ENCODE measurements around the gene OSBPL9.

Gene OSBPL9, protein sequence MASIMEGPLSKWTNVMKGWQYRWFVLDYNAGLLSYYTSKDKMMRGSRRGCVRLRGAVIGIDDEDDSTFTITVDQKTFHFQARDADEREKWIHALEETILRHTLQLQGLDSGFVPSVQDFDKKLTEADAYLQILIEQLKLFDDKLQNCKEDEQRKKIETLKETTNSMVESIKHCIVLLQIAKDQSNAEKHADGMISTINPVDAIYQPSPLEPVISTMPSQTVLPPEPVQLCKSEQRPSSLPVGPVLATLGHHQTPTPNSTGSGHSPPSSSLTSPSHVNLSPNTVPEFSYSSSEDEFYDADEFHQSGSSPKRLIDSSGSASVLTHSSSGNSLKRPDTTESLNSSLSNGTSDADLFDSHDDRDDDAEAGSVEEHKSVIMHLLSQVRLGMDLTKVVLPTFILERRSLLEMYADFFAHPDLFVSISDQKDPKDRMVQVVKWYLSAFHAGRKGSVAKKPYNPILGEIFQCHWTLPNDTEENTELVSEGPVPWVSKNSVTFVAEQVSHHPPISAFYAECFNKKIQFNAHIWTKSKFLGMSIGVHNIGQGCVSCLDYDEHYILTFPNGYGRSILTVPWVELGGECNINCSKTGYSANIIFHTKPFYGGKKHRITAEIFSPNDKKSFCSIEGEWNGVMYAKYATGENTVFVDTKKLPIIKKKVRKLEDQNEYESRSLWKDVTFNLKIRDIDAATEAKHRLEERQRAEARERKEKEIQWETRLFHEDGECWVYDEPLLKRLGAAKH

DNA sequence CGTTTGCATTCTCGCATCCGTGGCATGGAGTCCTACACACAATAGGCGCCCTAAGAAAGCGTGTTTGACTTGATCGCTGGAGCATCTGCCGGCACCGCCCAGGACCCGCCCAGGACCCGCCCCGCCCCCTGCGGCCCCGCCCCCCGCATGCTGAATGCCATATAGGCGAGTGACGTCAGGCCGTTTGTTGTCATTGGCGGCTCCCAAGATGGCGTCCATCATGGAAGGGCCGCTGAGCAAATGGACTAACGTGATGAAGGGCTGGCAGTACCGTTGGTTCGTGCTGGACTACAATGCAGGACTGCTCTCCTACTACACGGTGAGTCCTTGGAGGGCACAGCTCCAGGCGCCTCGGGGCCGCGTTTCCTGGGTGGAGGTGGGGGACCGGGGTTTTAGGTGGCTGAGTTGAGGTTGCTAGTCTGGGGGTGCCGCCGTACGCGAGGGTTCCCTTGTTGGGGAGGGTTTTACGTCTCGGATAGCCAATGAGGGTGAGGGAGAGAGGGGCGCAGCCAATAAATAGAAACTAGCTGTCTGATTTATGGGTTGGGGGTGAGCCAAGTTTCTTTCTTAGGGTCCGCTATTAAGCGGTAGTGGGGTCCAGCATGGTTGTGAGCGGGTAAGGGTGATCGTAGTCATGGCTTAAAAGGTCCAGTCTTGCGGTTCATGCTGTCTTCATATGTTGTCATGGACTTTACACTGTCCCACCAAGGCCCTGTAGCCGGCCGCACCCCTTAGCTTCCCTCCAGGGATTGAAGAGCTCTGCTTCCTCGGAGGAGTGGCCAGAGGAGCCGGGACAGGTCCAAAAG is at the start of gene OSBPL9:
TSS of gene OSBPL9 (plus strand) at position 190 of the 806 bp plus-strand sequence. CDS start at position 209, 19 bp downstream.
- DNase-seq (ENCODE audit: low spot score): peak; percentile 91

DNA sequence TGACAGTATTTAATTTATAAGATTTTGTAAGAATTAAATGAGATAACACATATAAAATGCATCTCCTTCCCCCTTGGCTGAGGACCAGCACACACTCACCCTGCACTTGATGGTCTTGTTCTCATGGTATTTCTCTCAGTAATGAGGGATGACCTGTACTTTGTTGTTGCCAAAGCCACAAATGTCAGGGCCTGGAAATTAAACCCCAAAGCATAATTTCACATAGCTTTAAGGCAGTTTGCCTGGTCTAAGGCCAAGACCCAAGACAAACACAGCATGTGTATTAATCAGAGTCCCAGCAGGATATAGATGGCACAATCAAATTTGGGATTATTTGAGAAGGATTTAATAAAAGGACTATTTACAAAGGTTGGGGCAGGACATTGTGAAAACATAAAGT is 49.2 kb upstream of the OSBPL9 start:
- DNase-seq (ENCODE audit: low spot score): no peak

DNA sequence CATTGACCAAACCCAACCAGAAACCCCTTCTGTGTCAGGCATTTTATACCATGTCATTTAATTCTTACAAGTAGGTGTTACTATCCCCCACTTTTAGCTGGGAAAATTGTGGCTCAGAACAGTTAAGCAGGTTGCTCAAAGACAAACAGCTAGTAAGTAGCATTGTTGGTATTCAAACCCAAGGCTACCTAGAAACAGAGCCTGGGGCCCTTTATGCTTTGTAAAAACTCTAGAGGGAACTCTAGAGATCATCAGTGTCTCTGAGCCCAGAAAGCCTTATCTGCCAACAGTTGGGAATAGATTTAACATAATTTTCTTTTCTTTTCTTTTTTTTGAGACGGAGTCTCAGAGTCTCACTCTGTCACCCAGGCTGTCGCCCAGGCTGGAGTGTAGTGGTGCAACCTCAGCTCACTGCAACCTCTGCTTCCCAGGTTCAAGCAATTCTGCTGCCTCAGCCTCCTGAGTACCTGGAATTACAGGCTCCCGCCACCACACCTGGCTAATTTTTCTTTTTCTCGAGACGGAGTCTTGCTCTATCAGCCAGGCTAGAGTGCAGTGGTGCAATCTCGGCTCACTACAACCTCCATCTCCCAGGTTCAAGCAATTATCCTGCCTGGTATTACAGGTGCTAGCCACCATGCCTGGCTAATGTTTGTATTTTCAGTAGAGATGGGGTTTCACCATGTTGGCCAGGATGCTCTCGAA is 48.5 kb upstream of the OSBPL9 start:
- no peak for DNase-seq (ENCODE audit: low spot score)

DNA sequence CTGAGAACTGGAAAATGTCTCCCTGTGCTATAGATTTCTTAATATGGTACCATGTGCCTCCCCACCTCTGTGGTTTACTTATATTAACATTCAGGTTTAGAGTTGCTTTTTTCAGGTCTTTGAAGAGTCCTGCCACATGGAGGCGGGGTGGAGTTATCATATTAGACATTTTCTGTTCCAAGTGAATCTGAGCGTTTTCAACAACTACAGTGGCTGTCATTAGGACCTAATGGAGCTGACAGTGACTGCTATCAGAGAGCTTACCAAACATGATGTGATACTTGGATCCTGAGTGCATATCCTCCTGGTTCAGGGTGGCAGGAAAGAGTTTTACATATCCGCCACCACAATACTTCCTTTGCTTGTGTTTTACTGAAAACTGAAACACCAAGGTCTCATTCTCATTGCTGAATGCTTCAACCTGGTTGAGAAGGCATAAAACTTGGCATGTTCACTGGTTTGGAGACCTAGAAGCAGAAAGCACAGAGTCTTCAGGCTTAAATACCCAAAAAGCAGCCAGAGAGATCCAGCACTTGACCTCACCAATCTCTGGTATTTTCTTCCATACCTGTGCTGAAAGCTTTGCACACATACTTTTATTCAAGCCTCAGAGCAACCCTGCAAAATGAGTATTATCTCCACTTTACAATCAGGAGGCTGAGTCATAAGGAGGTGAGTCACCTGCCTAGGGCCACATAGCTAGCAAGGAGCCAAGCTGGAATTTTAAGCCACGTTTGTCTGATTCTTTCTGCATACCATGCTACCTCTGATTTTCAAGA is 47.4 kb upstream of the OSBPL9 start:
- DNase-seq (ENCODE audit: low spot score): no peak

DNA sequence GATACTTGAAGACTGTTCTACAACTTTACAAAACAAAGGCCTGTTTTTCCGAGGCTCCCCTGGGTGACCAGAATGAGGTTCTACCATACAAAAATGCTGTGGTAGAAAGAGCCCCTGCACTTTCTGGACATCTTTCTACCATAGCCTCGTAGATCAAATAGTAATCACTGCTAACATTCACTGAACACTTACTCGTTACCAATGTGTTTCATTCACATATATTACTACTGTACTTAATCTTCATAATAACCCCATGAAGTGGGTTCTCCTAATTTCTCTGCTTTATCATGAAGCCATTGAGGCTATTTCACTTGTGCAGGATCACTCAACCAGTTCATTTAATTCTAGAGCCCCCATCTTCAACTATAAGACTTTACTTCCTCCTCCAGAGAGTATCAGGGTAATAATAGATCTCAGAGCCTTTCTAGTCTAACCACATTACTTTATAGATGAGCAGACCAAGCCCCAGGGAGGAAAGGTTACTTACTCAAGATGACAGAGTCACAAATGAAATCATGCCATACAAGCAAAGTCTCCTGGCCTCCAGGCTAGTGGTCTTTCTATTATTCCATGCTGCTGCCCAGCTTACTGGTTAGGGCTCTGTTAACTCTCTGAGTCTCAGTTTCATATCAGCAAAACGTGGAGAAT is 46.7 kb upstream of the OSBPL9 start:
- no peak for DNase-seq (ENCODE audit: low spot score)

DNA sequence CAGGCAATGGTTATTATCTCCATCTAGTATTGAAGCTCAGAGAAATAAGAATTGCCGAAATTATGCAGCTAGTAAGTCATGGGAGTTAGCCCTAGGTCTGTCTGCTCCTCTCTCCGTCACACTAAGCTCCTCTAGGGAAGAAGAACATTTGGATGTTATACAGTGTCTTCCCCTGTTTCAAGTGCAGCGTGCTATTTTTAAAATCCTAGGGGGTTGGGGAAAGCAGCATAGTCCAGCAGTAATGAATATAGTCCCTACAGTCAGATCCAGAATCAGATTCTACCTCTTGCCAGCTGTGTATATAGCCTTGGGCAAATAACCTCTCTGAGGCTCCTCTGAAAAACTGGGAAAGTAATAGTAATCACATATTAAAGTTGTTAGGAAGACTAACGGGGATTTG is 44.5 kb upstream of the OSBPL9 start:
- DNase-seq (ENCODE audit: low spot score): no peak

DNA sequence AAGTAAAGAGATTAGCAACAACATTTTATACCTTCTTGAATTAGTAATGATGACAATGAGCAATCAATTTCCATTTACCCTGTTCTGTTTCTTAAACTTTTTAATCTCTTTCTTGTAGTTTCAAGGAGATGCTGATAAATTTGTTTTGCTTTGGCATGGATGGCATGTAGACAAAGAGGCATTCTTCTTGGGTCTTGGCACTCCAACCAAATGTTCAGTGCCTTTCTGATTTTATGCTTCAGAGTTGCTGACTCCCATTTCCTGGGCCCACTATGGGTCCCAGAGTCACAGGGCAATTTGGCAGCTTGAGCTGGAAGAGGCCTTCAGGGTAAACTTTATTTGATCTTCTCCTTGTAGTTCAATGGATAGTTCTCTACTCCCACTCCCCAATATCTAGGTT is 42.1 kb upstream of the OSBPL9 start:
- no peak for DNase-seq (ENCODE audit: low spot score)

DNA sequence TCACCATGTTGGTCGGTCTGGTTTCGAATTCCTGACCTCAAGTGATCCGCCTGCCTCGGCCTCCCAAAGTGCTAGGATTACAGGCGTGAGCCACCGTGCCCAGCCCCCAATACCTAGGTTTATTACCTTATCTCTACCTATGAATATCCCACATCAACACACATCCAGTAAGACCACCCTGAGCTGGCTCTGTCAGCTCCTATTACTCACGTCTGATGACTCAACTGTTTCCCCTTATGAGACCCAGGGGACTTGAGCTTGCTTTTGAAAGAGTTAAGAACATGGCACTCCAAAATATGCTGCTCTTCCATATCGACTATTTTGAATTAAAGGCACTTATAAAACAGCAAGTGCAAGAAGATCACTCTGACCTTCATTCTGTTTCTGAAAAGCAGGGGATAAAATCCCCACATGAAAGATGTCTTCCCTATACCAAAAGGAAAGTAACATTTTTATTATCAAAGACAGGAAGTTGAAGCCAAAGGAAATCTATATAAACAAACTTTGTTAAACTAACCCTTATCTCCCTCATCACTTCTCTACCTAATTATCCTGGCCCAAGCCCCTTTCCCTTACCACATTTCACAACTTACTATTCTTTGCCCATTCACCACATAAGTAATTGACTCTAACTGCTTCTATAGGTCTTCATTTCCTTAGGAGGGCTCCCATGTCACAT is 41.3 kb upstream of the OSBPL9 start:
- DNase-seq (ENCODE audit: low spot score): no peak

DNA sequence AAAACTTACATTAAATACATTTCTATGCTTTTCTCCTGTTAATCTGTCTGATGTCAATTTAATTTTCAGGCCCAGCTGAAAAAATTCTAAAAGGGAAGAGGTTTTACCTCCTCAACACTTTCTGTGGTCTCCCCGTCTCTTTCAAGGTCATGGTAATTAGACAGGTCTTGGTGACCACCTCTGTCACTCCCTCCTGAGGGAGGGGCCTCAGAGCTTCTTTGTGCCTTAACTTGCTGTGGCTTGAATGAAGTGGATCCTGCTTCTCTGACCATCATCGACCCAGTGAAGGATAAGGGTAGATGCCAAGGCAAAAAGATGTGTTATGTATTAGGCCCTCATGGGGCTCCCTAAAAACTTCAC is 40.8 kb upstream of the OSBPL9 start:
- DNase-seq (ENCODE audit: low spot score): no peak

DNA sequence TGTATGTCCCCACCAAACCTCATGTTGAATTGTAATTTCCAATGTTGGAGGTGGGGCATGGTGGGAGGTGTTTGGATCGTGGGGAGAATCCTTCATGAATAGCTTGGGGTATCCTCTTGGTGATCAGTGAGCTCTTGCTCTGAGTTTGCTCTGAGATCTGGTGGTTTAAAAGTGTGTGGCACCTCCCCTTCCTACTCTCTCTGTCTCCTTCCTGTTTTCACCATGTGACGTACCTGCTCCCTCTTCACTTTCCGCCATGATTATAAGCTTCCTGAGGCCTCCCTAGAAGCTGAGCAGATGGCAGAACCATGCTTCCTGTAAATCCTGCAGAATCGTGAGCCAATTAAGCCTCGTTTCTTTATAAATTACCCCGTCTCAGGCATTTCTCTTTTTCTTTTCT is 40.0 kb upstream of the OSBPL9 start:
- DNase-seq (ENCODE audit: low spot score): no peak

DNA sequence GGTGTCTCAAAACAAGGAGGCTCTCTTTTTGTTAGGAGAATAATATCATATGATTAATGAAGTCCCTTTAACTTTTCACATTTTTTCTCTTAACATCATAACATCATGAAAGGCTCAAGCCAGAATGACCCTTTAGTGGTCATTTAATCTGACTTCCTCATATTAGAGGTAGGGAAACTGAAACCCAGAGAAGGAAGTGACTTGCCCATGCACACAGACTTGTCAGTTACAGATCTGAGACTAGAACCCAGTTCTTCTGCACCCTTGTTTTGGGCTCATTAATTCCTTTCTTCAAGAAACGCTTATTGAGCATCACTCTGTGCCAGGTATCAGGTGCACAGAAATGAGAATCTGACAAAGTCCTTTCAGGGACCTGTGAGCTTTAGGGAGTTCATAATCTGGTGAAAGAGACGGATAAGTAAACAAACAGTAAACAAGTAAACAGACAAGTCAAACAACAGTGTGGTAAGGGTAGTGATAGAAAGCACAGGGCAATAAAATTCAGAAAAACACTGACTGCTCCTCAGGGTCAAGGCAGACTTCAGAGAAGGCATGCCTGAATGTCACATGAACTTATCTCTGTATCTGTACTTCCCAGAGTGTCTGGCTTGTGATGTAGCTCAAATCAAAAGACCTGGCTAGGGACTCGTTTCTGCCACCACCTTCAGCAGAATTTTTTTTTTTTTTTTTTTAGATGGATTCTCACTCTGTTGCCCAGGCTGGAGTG is 38.3 kb upstream of the OSBPL9 start:
- DNase-seq (ENCODE audit: low spot score): no peak

DNA sequence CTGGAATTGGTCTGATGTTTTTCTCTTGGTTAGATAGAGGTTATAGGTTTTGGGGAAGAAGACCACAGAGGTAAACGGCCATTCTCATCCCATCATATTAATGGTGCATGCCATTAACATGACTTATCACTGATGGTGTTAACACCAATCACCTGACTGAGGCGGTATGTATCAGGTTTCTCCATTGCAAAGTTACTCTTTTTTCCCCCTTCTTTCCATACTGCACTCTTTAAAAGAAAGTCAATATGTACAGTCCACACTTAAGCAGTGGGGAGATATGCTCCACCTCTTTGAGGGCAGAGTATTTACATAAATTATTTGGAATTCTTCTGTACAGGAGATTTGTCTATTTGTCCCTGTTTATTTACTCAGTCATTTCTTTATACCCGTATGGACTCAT is 35.7 kb upstream of the OSBPL9 start:
- no peak for DNase-seq (ENCODE audit: low spot score)

DNA sequence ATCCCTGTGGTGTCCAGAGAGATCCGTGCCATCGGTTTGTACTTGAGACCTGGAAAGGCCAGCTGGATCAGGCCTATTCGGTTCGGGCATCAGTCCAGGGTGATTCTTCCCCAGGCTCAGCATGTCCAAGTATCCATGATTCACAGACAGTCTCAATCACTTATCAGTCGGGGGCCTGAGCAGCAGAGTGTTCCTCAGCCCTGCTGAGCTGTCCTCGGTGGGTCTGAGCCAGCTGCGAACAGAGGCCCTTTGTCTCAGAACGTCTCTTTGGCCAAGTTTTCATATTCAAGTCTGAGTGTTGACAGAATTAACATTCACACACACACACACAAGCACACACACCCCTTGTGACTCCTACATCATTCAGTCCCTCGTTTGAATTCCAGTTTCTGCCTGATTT is 33.4 kb upstream of the OSBPL9 start:
- DNase-seq (ENCODE audit: low spot score): no peak

DNA sequence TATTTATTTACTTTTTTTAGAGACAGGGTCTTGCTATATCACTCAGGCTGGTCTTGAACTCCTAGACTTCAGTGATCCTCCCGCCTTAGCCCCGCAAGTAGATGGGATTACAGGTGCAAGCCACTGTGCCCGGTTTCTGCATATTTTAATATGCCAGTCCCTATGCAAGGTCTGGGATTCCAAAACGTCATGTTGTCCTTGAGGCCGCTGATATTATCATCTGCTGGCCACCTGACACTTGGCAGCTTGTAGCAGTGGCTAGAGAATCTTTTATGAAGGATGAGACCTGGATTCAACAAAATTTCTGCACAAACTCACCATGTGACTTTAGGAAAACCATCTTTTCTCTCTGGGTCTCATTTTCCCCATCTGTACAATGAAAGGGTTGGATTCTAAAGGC is 32.9 kb upstream of the OSBPL9 start:
- DNase-seq (ENCODE audit: low spot score): no peak

DNA sequence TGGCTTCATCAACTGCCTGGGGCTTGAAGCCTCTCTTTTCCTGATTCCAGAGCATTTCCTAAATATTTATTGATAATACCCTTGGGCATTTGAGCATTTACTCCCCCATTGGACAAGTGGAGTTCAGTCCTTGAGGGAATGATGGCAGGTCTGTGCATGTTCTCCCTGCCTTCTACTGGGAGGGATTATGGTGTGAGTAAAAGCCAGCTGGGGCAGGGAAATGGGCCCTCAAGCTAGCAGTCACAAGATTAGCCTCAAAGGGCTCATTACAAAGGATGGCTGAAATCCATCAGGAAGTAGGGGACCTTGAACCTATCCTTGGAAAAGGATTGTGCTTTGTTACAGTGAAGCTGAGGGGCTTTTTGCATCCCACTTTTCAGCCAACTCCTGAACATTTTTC is 24.2 kb upstream of the OSBPL9 start:
- DNase-seq (ENCODE audit: low spot score): no peak

DNA sequence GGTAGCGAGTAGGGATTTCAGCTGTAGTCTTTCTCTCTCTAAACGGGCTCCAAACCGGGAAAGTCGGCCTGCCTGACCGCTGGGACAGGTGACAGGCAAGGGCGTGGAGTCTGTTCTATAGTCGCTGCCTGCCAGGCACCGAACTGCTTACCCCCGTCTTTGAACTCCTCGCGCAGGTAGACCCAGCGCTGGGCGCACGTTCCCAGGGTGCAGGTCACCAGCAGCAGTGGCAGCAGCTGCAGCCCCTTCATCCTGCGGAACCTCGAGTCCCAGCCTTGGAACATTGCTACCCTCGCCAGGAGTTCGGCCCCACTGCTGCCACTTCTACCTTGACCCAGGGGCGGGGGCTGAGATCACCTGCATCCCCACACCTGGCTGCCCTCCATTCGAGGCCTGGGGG is 22.2 kb upstream of the OSBPL9 start:
- no peak for DNase-seq (ENCODE audit: low spot score)

DNA sequence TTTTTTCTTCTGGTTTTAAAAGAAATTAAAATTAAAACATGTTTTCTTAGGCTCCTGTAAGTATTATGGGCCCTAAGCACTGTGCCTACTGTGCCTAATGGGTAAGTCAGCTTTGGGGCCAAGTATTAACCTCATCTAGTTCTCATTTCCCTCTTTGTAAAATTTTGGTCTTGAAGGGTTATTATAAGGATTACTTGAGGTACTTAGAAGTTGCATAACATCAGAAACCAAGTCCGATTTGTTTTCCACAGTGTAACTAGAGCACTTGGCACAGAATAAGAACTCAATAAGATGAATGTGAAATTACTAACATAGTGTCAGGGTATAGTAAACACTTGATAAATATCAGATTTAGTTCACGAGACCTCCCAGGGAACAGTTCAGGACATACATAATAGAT is 16.4 kb upstream of the OSBPL9 start:
- DNase-seq (ENCODE audit: low spot score): no peak

DNA sequence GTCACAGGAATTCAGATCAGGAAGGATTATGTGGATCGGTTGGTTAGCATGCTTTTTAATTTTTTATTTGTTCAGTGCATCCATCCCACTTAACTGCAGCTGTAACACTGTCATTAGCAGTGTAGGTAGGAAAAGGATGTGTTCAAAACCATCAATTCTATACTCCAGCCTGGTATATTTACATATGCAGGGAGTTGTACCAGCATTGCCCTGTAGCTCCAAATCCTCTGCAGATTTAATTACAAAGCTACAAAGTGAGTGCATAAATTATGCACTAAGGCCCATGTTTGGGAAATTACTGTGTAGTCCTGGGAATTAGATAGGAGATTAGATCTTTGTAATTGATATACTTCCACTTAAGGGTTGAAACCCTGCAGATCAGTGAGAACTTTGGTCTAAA is 15.9 kb upstream of the OSBPL9 start:
- DNase-seq (ENCODE audit: low spot score): no peak

DNA sequence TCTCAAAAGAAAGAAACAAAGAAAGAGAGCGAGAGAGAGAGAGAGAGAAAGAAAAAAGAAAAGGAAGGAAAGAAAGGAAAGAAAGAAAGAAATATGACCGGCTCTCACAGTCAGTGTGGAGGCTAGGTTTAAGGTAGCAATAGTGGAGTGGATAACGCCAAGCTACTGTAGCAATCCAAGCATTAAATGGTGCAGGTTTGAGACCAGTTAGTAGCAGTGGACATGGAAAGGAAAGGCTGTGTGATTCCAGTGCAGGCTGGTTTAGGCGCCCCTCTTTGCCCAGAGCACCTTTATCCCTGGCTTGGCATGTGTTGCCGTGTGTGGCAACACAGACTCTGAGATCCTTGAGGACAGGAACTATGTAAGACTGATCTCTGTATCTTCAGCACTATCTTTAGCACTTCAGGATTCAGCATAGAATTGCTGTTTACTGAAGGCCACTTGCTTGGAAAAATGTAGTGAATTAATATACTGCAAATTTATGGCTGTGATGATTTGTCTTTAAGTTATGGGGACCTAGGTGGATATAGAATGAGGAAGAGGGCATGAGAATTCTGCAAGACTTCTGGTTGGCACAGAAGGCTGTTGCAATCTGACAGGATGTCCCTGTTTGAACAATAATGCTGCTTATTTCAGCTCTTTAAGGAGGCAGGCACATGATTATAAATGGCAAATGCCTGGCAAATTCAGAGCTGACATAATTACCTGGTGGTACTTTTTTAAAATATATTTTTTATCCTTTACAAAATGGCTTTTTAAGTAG is 10.8 kb upstream of the OSBPL9 start:
- DNase-seq (ENCODE audit: low spot score): no peak
